PC-9 (cell line): ENCODE measurements around the gene LTO1. TPM values are rescaled to one million over a fixed set of nuclear protein-coding genes. Genes with fewer than 3 reads are reported as not detected.

ENCODE experiments used
- BruUV-seq: library from RNA; stranded (reverse); fragments of 400-500 nt; replicated peaks from 2 replicates; lab custom pipeline; 2021; lab: Mats Ljungman, UMichigan
- CTCF ChIA-PET: fragments of 300-600 bp; sonication (Branson Sonifier 250); formaldehyde crosslinking; loops from one replicate; lab custom pipeline; 2022; ENCODE audit warnings: antibody characterized with exemption; lab: Charles Lee
- POLR2A ChIA-PET: fragments of 300-600 bp; sonication (Branson Sonifier 250); formaldehyde crosslinking; loops from one replicate; lab custom pipeline; 2022; ENCODE audit warnings: antibody characterized with exemption; ENCODE audit not compliant: unreplicated experiment; lab: Charles Lee
- DNase-seq, 2 experiments: peaks; one replicate each; pipeline versions ENCODE4 v3.0.0 to v3.0.0-alpha.2; 2015 to 2022; ENCODE audit warnings: mixed read lengths in 1 of 2
- H2AFZ ChIP-seq: fragments of 200-600 bp; sonication (generic); 2 replicates; pipeline ENCODE4 v1.8.1; 2017; ENCODE audit warnings: antibody characterized with exemption
- H3F3A ChIP-seq: fragments of 200-600 bp; sonication (generic); 2 replicates; pipeline ENCODE4 v1.8.1; 2017; ENCODE audit warnings: antibody characterized with exemption, mild to moderate bottlenecking, low read depth; ENCODE audit not compliant: insufficient read depth
- H3K27ac ChIP-seq: fragments of 200-600 bp; sonication (generic); 2 replicates; pipeline ENCODE4 v1.6.1; 2016; ENCODE audit warnings: mixed run types
- H3K27me3 ChIP-seq: fragments of 200-600 bp; sonication (generic); 2 replicates; pipeline ENCODE4 v1.6.1; 2016; ENCODE audit warnings: low read depth, mixed run types; ENCODE audit not compliant: insufficient read depth
- H3K36me3 ChIP-seq: fragments of 200-600 bp; sonication (generic); 2 replicates; pipeline ENCODE4 v1.6.1; 2016; ENCODE audit warnings: low read depth, mixed run types
- H3K4me1 ChIP-seq: fragments of 200-600 bp; sonication (generic); replicated peaks from 2 replicates; pipeline ENCODE4 v1.6.1; 2016; ENCODE audit warnings: mixed run types; ENCODE audit not compliant: insufficient read depth
- H3K4me2 ChIP-seq: fragments of 200-600 bp; sonication (generic); 2 replicates; pipeline ENCODE4 v1.6.1; 2017; ENCODE audit warnings: mixed run types
- H3K4me3 ChIP-seq: fragments of 200-600 bp; sonication (generic); 2 replicates; pipeline ENCODE4 v1.6.1; 2016; ENCODE audit warnings: mixed run types
- H3K79me2 ChIP-seq: fragments of 200-600 bp; sonication (generic); 2 replicates; pipeline ENCODE4 v1.6.1; 2017; ENCODE audit warnings: low read depth, mixed run types
- H3K9me2 ChIP-seq: fragments of 200-600 bp; sonication (generic); 2 replicates; pipeline ENCODE4 v1.8.1; 2017; ENCODE audit warnings: mild to moderate bottlenecking; ENCODE audit not compliant: insufficient read depth
- H3K9me3 ChIP-seq: fragments of 200-600 bp; sonication (generic); 2 replicates; pipeline ENCODE4 v1.8.1; 2016; ENCODE audit warnings: low read depth; ENCODE audit not compliant: insufficient read depth
- H4K20me1 ChIP-seq: fragments of 200-600 bp; sonication (generic); 2 replicates; pipeline ENCODE4 v1.8.1; 2017; ENCODE audit not compliant: insufficient read depth
- CTCF ChIP-seq: fragments of 200-600 bp; sonication (generic); conservative IDR thresholded peaks from 2 replicates; pipeline ENCODE4 v1.6.1; 2017; ENCODE audit warnings: mixed run types, antibody characterized with exemption, mild to moderate bottlenecking, moderate library complexity
- EZH2 ChIP-seq: fragments of 200-600 bp; sonication (generic); IDR thresholded peaks from 2 replicates; pipeline ENCODE4 v1.8.0; 2017; ENCODE audit warnings: antibody characterized with exemption, low read depth
- intact Hi-C: fragments of 100-400 bp; cut with micrococcal nuclease; formaldehyde crosslinking; loops from one replicate; pipeline ENCODE4 v1.10.0; 2022; ENCODE audit not compliant: unreplicated experiment
- total RNA-seq: library from RNA; stranded (reverse); gene quantifications from 2 replicates; pipeline ENCODE4 v1.2.3, GENCODE V29; 2021

The LTO1 gene
- total RNA-seq, 1 experiment from 2014 or later: 41.1 TPM

- H3K36me3 ChIP-seq: peaks cover 21% of the 10 kb centered on the region; the same call in 1 of the 2 replicates
- no peak for TF ChIP-seq CTCF
- TF ChIP-seq EZH2: no peak
- POLR2A ChIA-PET: no interaction called here
These were observed 8.9 kb downstream of the LTO1 start for GRCh38 chr11:69666261-69666660.

GRCh38 chr11:69665669-69666068 lies 9.5 kb downstream of the LTO1 start:
- Histone ChIP-seq H4K20me1 (peaks cover 7% of the 10 kb centered on the region; the same call in 1 of the 2 replicates), H3K27me3 (no peaks in the 10 kb centered on the region), H3K4me1 (no peaks in the 10 kb centered on the region), H2AFZ (no peak overlapping the region), H3K4me2 (no peak overlapping the region), H3K9me3 (no peaks in the 10 kb centered on the region), H3K27ac (no peak overlapping the region), H3F3A (peaks cover 15% of the 10 kb centered on the region), H3K9me2 (no peaks in the 10 kb centered on the region), H3K4me3 (no peak overlapping the region), H3K79me2 (peaks cover 13% of the 10 kb centered on the region), H3K36me3 (peaks cover 15% of the 10 kb centered on the region; the same call in 1 of the 2 replicates)
- no peak for TF ChIP-seq EZH2
- no peak for TF ChIP-seq CTCF
- no peak for DNase-seq
- no TSS peak for BruUV-seq
- ChIA-PET POLR2A (no interaction called here), CTCF (interaction anchor here (0.6 kb wide), 1 partner anchor 591 kb away, joined by 3 read pairs; no protein-coding TSS in a partner anchor)
- intact Hi-C loops: no loop called here

More at GRCh38 chr11:69666261-69666660, 8.9 kb downstream of the LTO1 start:
- Histone ChIP-seq H3K4me3 (no peak overlapping the region), H2AFZ (no peak overlapping the region), H3K27me3 (no peaks in the 10 kb centered on the region), H4K20me1 (peaks cover 10% of the 10 kb centered on the region), H3K79me2 (peaks cover 13% of the 10 kb centered on the region), H3K9me2 (no peaks in the 10 kb centered on the region), H3F3A (peaks cover 21% of the 10 kb centered on the region), H3K9me3 (no peaks in the 10 kb centered on the region), H3K4me2 (no peak overlapping the region), H3K4me1 (no peaks in the 10 kb centered on the region), H3K27ac (no peak overlapping the region)
- BruUV-seq: no TSS peak
- CTCF ChIA-PET: no interaction called here
- intact Hi-C loops: no loop called here
- no peak for DNase-seq

GRCh38 chr11:69664901-69665300 lies 10.3 kb downstream of the LTO1 start:
- no peak overlapping the region for H2AFZ ChIP-seq
- POLR2A ChIA-PET: no interaction called here
- peaks cover 11% of the 10 kb centered on the region; the same call in 1 of the 2 replicates for H3K36me3 ChIP-seq
- H3K4me2 ChIP-seq: no peak overlapping the region
- CTCF ChIA-PET: interaction anchor here (0.6 kb wide), 1 partner anchor 590 kb away, joined by 3 read pairs; no protein-coding TSS in a partner anchor
- H4K20me1 ChIP-seq: peaks cover 4% of the 10 kb centered on the region; the same call in 1 of the 2 replicates
- H3K4me1 ChIP-seq: no peaks in the 10 kb centered on the region
- no peak overlapping the region for H3K4me3 ChIP-seq
- no peak for TF ChIP-seq CTCF
- no peak for TF ChIP-seq EZH2
- 0 out of 2 replicates have a peak, but pooled peaks cover 7% of the 10 kb centered on the region for H3F3A ChIP-seq
- no peaks in the 10 kb centered on the region for H3K9me3 ChIP-seq
- no TSS peak for BruUV-seq
- no peak for DNase-seq
- no peaks in the 10 kb centered on the region for H3K27me3 ChIP-seq
- no peaks in the 10 kb centered on the region for H3K9me2 ChIP-seq
- no peak overlapping the region for H3K27ac ChIP-seq
- intact Hi-C loops: no loop called here
- peaks cover 10% of the 10 kb centered on the region for H3K79me2 ChIP-seq
